Right ventricle myocardium superior (tissue), 1 donor: ENCODE measurements around the gene OCA2. TPM values are rescaled to one million over a fixed set of nuclear protein-coding genes. Genes with fewer than 3 reads are reported as not detected.
A peak's percentile ranks its signal among the peaks of the same experiment; 100 is the strongest.
"Not testable (repeated sequence)": the region's sequence is repeated elsewhere in the genome, so short reads cannot be mapped to it uniquely, and the experiment has no call there.

Experiments
- ATAC-seq: fragments of 200-7000 bp; cut with Tn5 transposase; one replicate; pipeline ENCODE4 v1.9.1; 2020; ENCODE audit warnings: mild to moderate bottlenecking; ENCODE audit not compliant: poor library complexity
- DNase-seq: peaks from one replicate; pipeline ENCODE4 v3.0.0-alpha.2; 2020
- intact Hi-C: fragments of 100-400 bp; cut with DNase I; formaldehyde crosslinking; loops from one replicate; pipeline ENCODE4 v1.11.2; 2022
- total RNA-seq: library from RNA; stranded (reverse); fragmentation: NEBNext Ultra II Directional; extraction: Animal tissue kit (Norgen Biotek cat#: 25700); gene quantifications from one replicate; pipeline ENCODE4 v1.2.1, GENCODE V29; 2021
- donor health status: DM: no; HTN: yes; CAD: no; lungs with severe emphysema.

OCA2 gene
- total RNA-seq, 1 donor from 2014 or later = 0.16 TPM

- intact Hi-C loops = no loop called here
- DNase-seq = no peak
- ATAC-seq = no peak
Measured at GRCh38 chr15:27752691-27753090, 346.4 kb downstream of the OCA2 start.

DNA sequence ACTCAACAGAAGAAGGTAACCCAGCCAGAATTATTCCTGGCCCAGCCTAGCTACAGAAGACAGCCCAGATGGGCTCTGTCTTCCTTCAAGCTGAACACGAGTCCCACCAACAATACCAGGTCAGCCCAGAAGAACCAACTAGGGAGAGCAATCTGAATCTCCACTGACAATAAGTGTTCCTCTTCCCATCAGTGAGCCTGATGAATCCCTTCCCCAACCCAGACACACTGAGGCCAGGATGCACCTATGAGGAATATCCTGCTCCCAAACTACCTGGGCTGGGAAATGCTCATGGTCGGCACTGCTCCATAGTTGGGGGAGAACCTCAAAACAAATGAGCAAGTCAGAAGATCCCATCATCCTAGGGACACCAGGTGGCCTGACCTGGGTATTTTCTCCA, 351.1 kb downstream of the OCA2 start:
- ATAC-seq = no peak
- intact Hi-C loops = no loop called here

GRCh38 chr15:27746401-27746955, 352.6 kb downstream of the OCA2 start:
- no peak for ATAC-seq
- DNase-seq = no peak
- intact Hi-C loops = no loop called here

More for the DNA sequence above, 351.1 kb downstream of the OCA2 start:
- DNase-seq = no peak

DNA sequence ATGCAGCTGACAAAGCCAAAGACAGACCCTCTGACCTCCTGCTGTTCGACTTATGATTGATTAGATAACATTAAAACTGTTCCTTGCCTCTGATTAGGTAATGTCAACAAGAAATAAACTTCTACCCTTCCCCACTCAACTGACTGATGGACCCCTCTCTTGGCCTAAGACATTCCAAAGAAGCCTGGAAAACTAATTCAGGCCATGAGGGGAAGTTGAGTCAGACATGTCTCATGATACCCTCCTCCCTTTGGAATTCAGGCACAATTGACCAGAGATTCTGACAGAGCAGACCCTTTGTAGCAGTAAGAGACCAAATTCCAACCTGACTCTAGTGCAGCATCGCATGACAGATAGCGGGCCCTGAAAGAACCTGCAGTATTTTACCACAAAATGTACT, 354.5 kb downstream of the OCA2 start:
- DNase-seq = no peak
- no peak for ATAC-seq
- intact Hi-C loops = no loop called here

DNA sequence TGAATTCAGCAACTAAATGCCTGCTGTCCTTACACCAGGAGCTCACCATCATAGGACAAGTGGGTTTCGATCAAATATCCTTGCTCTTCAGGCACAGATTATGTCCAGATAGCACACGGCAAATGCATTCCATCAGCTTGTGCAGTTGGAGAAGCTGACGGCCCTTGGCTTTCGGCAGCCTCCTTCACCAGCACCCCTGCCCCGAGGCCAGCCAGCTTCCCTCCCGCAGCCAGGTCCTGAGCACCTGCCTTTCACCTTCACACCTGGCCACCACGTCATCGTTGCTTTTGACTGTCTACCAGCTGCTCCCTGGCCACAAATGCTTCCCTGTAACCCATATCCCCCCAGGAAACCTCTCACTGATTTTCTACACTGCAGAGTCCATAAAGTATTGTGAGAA, 355.5 kb downstream of the OCA2 start:
- no peak for DNase-seq
- ATAC-seq = no peak
- intact Hi-C loops = no loop called here

- intact Hi-C loops = no loop called here
- ATAC-seq (peak; percentile 66), DNase-seq (no peak)
Measured at GRCh38 chr15:27742751-27743477, 356.2 kb downstream of the OCA2 start.

- DNase-seq = no peak
- no peak for ATAC-seq
- intact Hi-C loops = no loop called here
Measured at GRCh38 chr15:27741226-27741860, 357.8 kb downstream of the OCA2 start.

DNA sequence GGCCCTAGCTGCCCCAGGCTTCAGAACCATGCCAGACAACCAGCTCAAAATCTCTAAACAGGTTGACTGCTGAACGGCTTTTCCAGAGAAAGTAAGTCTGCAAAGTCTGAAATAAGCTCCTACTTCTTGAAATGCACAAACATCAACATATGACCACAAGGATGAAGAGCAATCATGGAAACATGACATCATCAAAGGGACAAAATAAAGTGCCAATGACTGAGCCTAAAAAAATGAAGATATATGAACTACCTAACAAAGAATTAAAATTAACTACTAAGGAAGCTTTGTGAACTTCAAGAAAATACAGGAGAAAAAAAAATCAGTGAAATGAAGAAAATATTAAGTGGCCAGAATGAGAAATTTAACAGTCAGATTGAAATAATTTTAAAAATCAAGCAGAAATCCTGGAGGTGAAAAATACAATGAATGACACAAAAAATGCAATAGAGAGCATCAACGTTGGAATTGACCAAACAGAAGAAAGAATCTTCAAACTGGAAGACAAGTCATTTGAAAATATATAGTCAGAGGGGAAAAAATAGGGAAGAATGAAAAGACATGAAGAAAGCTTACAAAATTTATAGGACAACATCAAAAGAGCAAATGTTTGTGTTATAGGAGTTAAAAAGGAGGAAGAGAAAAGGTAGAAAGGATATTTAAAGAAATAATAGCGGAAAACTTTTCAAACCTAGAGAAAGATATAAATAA, 364.2 kb downstream of the OCA2 start:
- no peak for ATAC-seq
- intact Hi-C loops = no loop called here
- no peak for DNase-seq

- ATAC-seq = no peak
- intact Hi-C loops = no loop called here
- DNase-seq = no peak
Measured at GRCh38 chr15:27731776-27732175, 367.3 kb downstream of the OCA2 start.

GRCh38 chr15:27730868-27731267, 368.2 kb downstream of the OCA2 start:
- intact Hi-C loops = no loop called here
- DNase-seq (no peak), ATAC-seq (no peak)

GRCh38 chr15:27725731-27726130, 373.4 kb downstream of the OCA2 start:
- ATAC-seq = no peak
- intact Hi-C loops = no loop called here
- no peak for DNase-seq

GRCh38 chr15:27723821-27724220, 375.3 kb downstream of the OCA2 start:
- no peak for DNase-seq
- no peak for ATAC-seq

GRCh38 chr15:27722102-27722501, 377.0 kb downstream of the OCA2 start:
- DNase-seq = no peak
- intact Hi-C loops = no loop called here
- ATAC-seq = no peak

More at GRCh38 chr15:27723821-27724220, 375.3 kb downstream of the OCA2 start:
- intact Hi-C loops = no loop called here

- ATAC-seq (no peak), DNase-seq (no peak)
- intact Hi-C loops = no loop called here
Measured at GRCh38 chr15:27714675-27715074, 384.4 kb downstream of the OCA2 start.

- ATAC-seq = not testable (repeated sequence)
Measured at GRCh38 chr15:27713850-27714249, 385.3 kb downstream of the OCA2 start.

DNA sequence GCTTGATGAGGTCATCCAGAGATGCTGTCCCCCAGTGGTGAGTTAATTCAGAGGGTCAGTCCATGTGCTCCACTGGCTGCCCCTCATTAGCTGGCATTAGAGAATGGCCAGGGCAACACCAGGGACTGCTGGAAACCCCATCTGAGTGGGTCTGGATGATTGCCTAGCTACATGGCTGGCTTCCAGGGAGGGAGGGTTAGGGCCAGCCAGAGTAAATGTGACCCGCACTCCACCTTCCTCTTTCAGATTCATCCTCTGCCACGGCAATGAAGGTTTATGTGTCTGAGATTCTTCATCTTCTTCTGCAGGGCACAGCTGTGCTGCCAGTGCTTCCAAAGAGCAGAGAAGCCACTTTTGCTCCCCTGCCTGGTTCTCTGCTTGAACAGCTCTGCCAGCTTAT, 391.9 kb downstream of the OCA2 start:
- intact Hi-C loops = no loop called here
- no peak for DNase-seq
- ATAC-seq = no peak

More at GRCh38 chr15:27713850-27714249, 385.3 kb downstream of the OCA2 start:
- DNase-seq, intact Hi-C loops: not testable (repeated sequence)

- intact Hi-C loops = no loop called here
- DNase-seq (no peak), ATAC-seq (no peak)
Measured at GRCh38 chr15:27706300-27706699, 392.8 kb downstream of the OCA2 start.

- no peak for DNase-seq
- no peak for ATAC-seq
- intact Hi-C loops = no loop called here
Measured at GRCh38 chr15:27705056-27705455, 394.1 kb downstream of the OCA2 start.
